Astrocyte (in vitro differentiated cells and primary cell): ENCODE measurements around the gene SLC6A9. TPM values are rescaled to one million over a fixed set of nuclear protein-coding genes. Genes with fewer than 3 reads are reported as not detected.

ENCODE experiments used
- DNase-seq: peaks from one replicate; pipeline ENCODE4 v3.0.0-alpha.2; 2010; ENCODE audit warnings: low read depth
- FAIRE-seq: peaks from 2 replicates; lab custom pipeline; 2011; peaks lifted over from hg19 to GRCh38; lab: Jason Lieb, UNC
- H2AFZ ChIP-seq: 2 replicates; pipeline ENCODE4 v1.6.0; 2012; ENCODE audit warnings: low read depth, low read length, inconsistent platforms
- H3K27ac ChIP-seq: 2 replicates; pipeline ENCODE4 v1.5.1; 2011; ENCODE audit warnings: low read depth, low read length, inconsistent platforms
- H3K27me3 ChIP-seq: 2 replicates; pipeline ENCODE4 v1.6.0; 2011; ENCODE audit warnings: low read length, inconsistent platforms; ENCODE audit not compliant: insufficient read depth
- H3K36me3 ChIP-seq: 2 replicates; pipeline ENCODE4 v1.5.1; 2011; ENCODE audit warnings: low read length, inconsistent platforms; ENCODE audit not compliant: insufficient read depth
- H3K4me1 ChIP-seq: 2 replicates; pipeline ENCODE4 v1.5.1; 2011; ENCODE audit warnings: low read length, inconsistent platforms; ENCODE audit not compliant: insufficient read depth
- H3K4me2 ChIP-seq: 2 replicates; pipeline ENCODE4 v1.6.0; 2012; ENCODE audit warnings: low read length, inconsistent platforms
- H3K4me3 ChIP-seq: 2 replicates; pipeline ENCODE4 v1.5.1; 2011; ENCODE audit warnings: low read depth, mild to moderate bottlenecking, low read length, inconsistent platforms; ENCODE audit not compliant: insufficient read depth
- H3K79me2 ChIP-seq: 2 replicates; pipeline ENCODE4 v1.6.0; 2012; ENCODE audit warnings: mild to moderate bottlenecking, low read length, inconsistent platforms; ENCODE audit not compliant: insufficient read depth
- H3K9ac ChIP-seq: 2 replicates; pipeline ENCODE4 v1.6.0; 2012; ENCODE audit warnings: mild to moderate bottlenecking, low read length, inconsistent platforms
- H3K9me3 ChIP-seq: 2 replicates; pipeline ENCODE4 v1.5.1; 2012; ENCODE audit warnings: low read depth, mild to moderate bottlenecking, low read length, inconsistent platforms; ENCODE audit not compliant: insufficient read depth
- H4K20me1 ChIP-seq: 2 replicates; pipeline ENCODE4 v1.6.0; 2012; ENCODE audit warnings: low read length, inconsistent platforms; ENCODE audit not compliant: insufficient read depth
- H3K27ac Mint-ChIP-seq: one replicate; pipeline ENCODE4 v1.8.0; 2021; ENCODE audit warnings: mild to moderate bottlenecking, mixed read lengths; ENCODE audit not compliant: unreplicated experiment
- H3K27me3 Mint-ChIP-seq: one replicate; pipeline ENCODE4 v1.8.0; 2021; ENCODE audit warnings: low read depth, mixed read lengths; ENCODE audit not compliant: unreplicated experiment
- H3K36me3 Mint-ChIP-seq: one replicate; pipeline ENCODE4 v1.8.0; 2021; ENCODE audit warnings: low read depth, mixed read lengths; ENCODE audit not compliant: unreplicated experiment
- H3K4me1 Mint-ChIP-seq: one replicate; pipeline ENCODE4 v1.8.0; 2021; ENCODE audit warnings: low read depth, mixed read lengths; ENCODE audit not compliant: unreplicated experiment
- H3K4me3 Mint-ChIP-seq: one replicate; pipeline ENCODE4 v1.8.0; 2021; ENCODE audit warnings: mild to moderate bottlenecking, moderate library complexity, mixed read lengths; ENCODE audit not compliant: unreplicated experiment
- H3K9me3 Mint-ChIP-seq: one replicate; pipeline ENCODE4 v1.8.0; 2021; ENCODE audit warnings: mild to moderate bottlenecking, mixed read lengths; ENCODE audit not compliant: unreplicated experiment
- CTCF ChIP-seq: IDR thresholded peaks from 2 replicates; pipeline ENCODE4 v1.5.1; 2011; ENCODE audit warnings: low read depth, mild to moderate bottlenecking, inconsistent platforms, low read length, moderate library complexity; ENCODE audit not compliant: insufficient read depth
- EZH2 ChIP-seq: IDR thresholded peaks from 2 replicates; pipeline ENCODE4 v1.6.1; 2012; ENCODE audit warnings: mild to moderate bottlenecking, low read length, inconsistent platforms; ENCODE audit not compliant: insufficient read depth
- total RNA-seq: library from RNA; stranded (reverse); gene quantifications from 2 replicates; pipeline ENCODE4 v1.2.1, GENCODE V29; 2021

SLC6A9 gene
- total RNA-seq, 1 donor from 2014 or later, result 45.2 TPM

- no peaks in the 10 kb centered on the region for H3K9me3 Mint-ChIP-seq
- H3K27me3 ChIP-seq, result no peaks in the 10 kb centered on the region
- no peak overlapping the region for H3K4me3 ChIP-seq
- no peak overlapping the region for H3K4me2 ChIP-seq
- no peak overlapping the region for H3K9ac ChIP-seq
- no peaks in the 10 kb centered on the region for H3K79me2 ChIP-seq
- no peak overlapping the region for H2AFZ ChIP-seq
- peaks cover 5% of the 10 kb centered on the region for H3K27me3 Mint-ChIP-seq
- FAIRE-seq, result no peak
- H4K20me1 ChIP-seq, result no peaks in the 10 kb centered on the region
- H3K4me1 Mint-ChIP-seq, result peaks cover 16% of the 10 kb centered on the region
- H3K4me3 Mint-ChIP-seq, result no peak overlapping the region
- no peaks in the 10 kb centered on the region for H3K9me3 ChIP-seq
- no peak overlapping the region for H3K27ac Mint-ChIP-seq
- peaks cover 23% of the 10 kb centered on the region for H3K36me3 Mint-ChIP-seq
- no peak overlapping the region for H3K27ac ChIP-seq
- DNase-seq, result no peak
- peaks cover 15% of the 10 kb centered on the region for H3K4me1 ChIP-seq
- TF ChIP-seq CTCF (no peak), EZH2 (no peak)
- H3K36me3 ChIP-seq, result no peaks in the 10 kb centered on the region
These were observed 5.4 kb downstream of the SLC6A9 start for GRCh38 chr1:44025816-44026215.

GRCh38 chr1:44024903-44025525, 6.2 kb downstream of the SLC6A9 start:
- Histone ChIP-seq H3K36me3 (no peaks in the 10 kb centered on the region), H3K4me1 (peaks cover 14% of the 10 kb centered on the region), H3K4me2 (no peak overlapping the region), H4K20me1 (no peaks in the 10 kb centered on the region), H3K79me2 (no peaks in the 10 kb centered on the region), H3K27ac (no peak overlapping the region), H3K27me3 (no peaks in the 10 kb centered on the region), H3K9me3 (no peaks in the 10 kb centered on the region), H3K4me3 (no peak overlapping the region), H2AFZ (no peak overlapping the region), H3K9ac (no peak overlapping the region)
- Mint-ChIP-seq H3K9me3 (no peaks in the 10 kb centered on the region), H3K27ac (no peak overlapping the region), H3K36me3 (peaks cover 26% of the 10 kb centered on the region), H3K4me1 (peaks cover 16% of the 10 kb centered on the region), H3K4me3 (no peak overlapping the region), H3K27me3 (peaks cover 5% of the 10 kb centered on the region)
- DNase-seq (no peak), FAIRE-seq (no peak)
- TF ChIP-seq EZH2, result no peak
- TF ChIP-seq CTCF, result no peak

GRCh38 chr1:44024031-44024902, 7.0 kb downstream of the SLC6A9 start:
- Mint-ChIP-seq H3K36me3 (peaks cover 26% of the 10 kb centered on the region), H3K9me3 (no peaks in the 10 kb centered on the region), H3K4me3 (no peak overlapping the region), H3K27ac (no peak overlapping the region), H3K4me1 (peaks cover 11% of the 10 kb centered on the region), H3K27me3 (peaks cover 5% of the 10 kb centered on the region)
- Histone ChIP-seq H2AFZ (no peak overlapping the region), H3K27me3 (no peaks in the 10 kb centered on the region), H3K4me1 (peaks cover 7% of the 10 kb centered on the region), H3K9me3 (no peaks in the 10 kb centered on the region), H3K4me2 (no peak overlapping the region), H3K9ac (no peak overlapping the region), H3K27ac (no peak overlapping the region), H3K36me3 (no peaks in the 10 kb centered on the region), H4K20me1 (no peaks in the 10 kb centered on the region), H3K79me2 (no peaks in the 10 kb centered on the region), H3K4me3 (no peak overlapping the region)
- no peak for DNase-seq
- no peak for TF ChIP-seq EZH2
- TF ChIP-seq CTCF, result no peak
- FAIRE-seq, result no peak
